Fibroblast of lung (primary cell): Measurements from ENCODE around the gene TUSC7. TPM values are rescaled to one million over a fixed set of nuclear protein-coding genes. Genes with fewer than 3 reads are reported as not detected.

Experiments
- DNase-seq, 2 donors: peaks; one replicate each; pipeline versions ENCODE4 v3.0.0 to v3.0.0-alpha.2; 2010; ENCODE audit warnings: low read depth in 2 of 2
- H2AFZ ChIP-seq: 2 replicates; pipeline ENCODE4 v1.5.1; 2012; ENCODE audit warnings: low read length, control low read depth, inconsistent platforms
- H3K27ac ChIP-seq: 2 replicates; pipeline ENCODE4 v1.5.1; 2011; ENCODE audit warnings: low read length, control low read depth; ENCODE audit not compliant: insufficient read depth
- H3K27me3 ChIP-seq: 2 replicates; pipeline ENCODE4 v1.5.1; 2011; ENCODE audit warnings: mild to moderate bottlenecking, low read length; ENCODE audit not compliant: control insufficient read depth, insufficient read depth
- H3K36me3 ChIP-seq: 2 replicates; pipeline ENCODE4 v1.5.1; 2011; ENCODE audit warnings: low read length; ENCODE audit not compliant: control insufficient read depth, insufficient read depth
- H3K4me1 ChIP-seq: 2 replicates; pipeline ENCODE4 v1.5.1; 2011; ENCODE audit warnings: low read length; ENCODE audit not compliant: control insufficient read depth, insufficient read depth; ENCODE audit errors: extremely low read depth
- H3K4me2 ChIP-seq: 2 replicates; pipeline ENCODE4 v1.5.1; 2011; ENCODE audit warnings: low read length, control low read depth; ENCODE audit not compliant: insufficient read depth; ENCODE audit errors: extremely low read depth
- H3K4me3 ChIP-seq, 4 experiments: fragments of 200-600 bp in 1 of 4; sonication (generic) in 1 of 4; replicated peaks in 1 of 4; 2 replicates each; pipeline ENCODE4 v1.5.1; 2011 to 2016; ENCODE audit warnings: low read length in 4 of 4, low read depth in 3 of 4, mild to moderate bottlenecking in 3 of 4, control low read depth in 2 of 4, inconsistent platforms in 1 of 4, mixed read lengths in 1 of 4; ENCODE audit not compliant: insufficient read depth in 1 of 4; ENCODE audit errors: control extremely low read depth in 1 of 4
- H3K79me2 ChIP-seq: 2 replicates; pipeline ENCODE4 v1.5.1; 2012; ENCODE audit warnings: mild to moderate bottlenecking, low read length, inconsistent platforms; ENCODE audit not compliant: control insufficient read depth, insufficient read depth
- H3K9ac ChIP-seq: 2 replicates; pipeline ENCODE4 v1.5.1; 2011; ENCODE audit warnings: mild to moderate bottlenecking, low read length, control low read depth; ENCODE audit not compliant: insufficient read depth
- H3K9me3 ChIP-seq: 2 replicates; pipeline ENCODE4 v1.5.1; 2012; ENCODE audit warnings: low read depth, low read length; ENCODE audit not compliant: control insufficient read depth, insufficient read depth
- H4K20me1 ChIP-seq: 2 replicates; pipeline ENCODE4 v1.5.1; 2011; ENCODE audit warnings: low read length; ENCODE audit not compliant: control insufficient read depth, insufficient read depth; ENCODE audit errors: extremely low read depth
- CTCF ChIP-seq, 2 donors: IDR thresholded peaks in 1 of 2; conservative IDR thresholded peaks in 1 of 2; 1 replicate in 1 of 2; 2 replicates in 1 of 2; pipeline ENCODE4 v1.5.1; 2011 to 2012; ENCODE audit warnings: low read length in 2 of 2, control low read depth in 1 of 2, inconsistent platforms in 1 of 2, low read depth in 1 of 2, mild to moderate bottlenecking in 1 of 2
- EZH2 ChIP-seq: IDR thresholded peaks from 2 replicates; pipeline ENCODE4 v1.5.1; 2012; ENCODE audit warnings: low read length, control low read depth, mild to moderate bottlenecking; ENCODE audit errors: missing control alignments
- polyA plus RNA-seq, 2 donors: library from polyadenylated mRNA; depleted of rRNA in 1 of 2; stranded (reverse) in 1 of 2; unstranded in 1 of 2; fragments of >200 nt; gene quantifications; 2 replicates each; pipeline ENCODE4 v1.2.1, GENCODE V29; 2011 to 2012; ENCODE audit warnings: missing spikeins in 1 of 2
- total RNA-seq: library from RNA; depleted of rRNA; stranded (reverse); fragments of >200 nt; gene quantifications from 2 replicates; pipeline ENCODE4 v1.2.1, GENCODE V29; 2014

TUSC7 gene
- total and polyA plus RNA-seq, 2 donors (not counting 1 experiment from before 2014, with no cell fraction given): not detected

- Histone ChIP-seq H3K9me3 (no peaks in the 10 kb centered on the region), H3K27ac (no peak overlapping the region), H3K9ac (no peak overlapping the region), H3K36me3 (no peaks in the 10 kb centered on the region), H3K4me3 (no peak overlapping the region), H3K4me2 (no peak overlapping the region), H2AFZ (no peak overlapping the region), H4K20me1 (no peaks in the 10 kb centered on the region), H3K79me2 (no peaks in the 10 kb centered on the region), H3K27me3 (no peaks in the 10 kb centered on the region), H3K4me1 (no peaks in the 10 kb centered on the region)
- TF ChIP-seq EZH2 (no peak), CTCF (conservative IDR thresholded peaks at IDR 0.05 in 1 of 2, IDR thresholded peaks at IDR 0.05 in 1 of 2; ENCODE audit: low read depth in 1 of 2, low read length in 2 of 2) (no peak)
- no peak for DNase-seq
Observed at GRCh38 chr3:116671151-116671550, 38.4 kb upstream of the TUSC7 start.

- Histone ChIP-seq H3K4me3 (no peak overlapping the region), H3K4me2 (no peak overlapping the region), H3K27ac (no peak overlapping the region), H4K20me1 (no peaks in the 10 kb centered on the region), H3K9me3 (no peaks in the 10 kb centered on the region), H3K36me3 (no peaks in the 10 kb centered on the region), H2AFZ (no peak overlapping the region), H3K4me1 (no peaks in the 10 kb centered on the region), H3K9ac (no peak overlapping the region), H3K27me3 (no peaks in the 10 kb centered on the region), H3K79me2 (no peaks in the 10 kb centered on the region)
- no peak for DNase-seq
- TF ChIP-seq CTCF (conservative IDR thresholded peaks at IDR 0.05 in 1 of 2, IDR thresholded peaks at IDR 0.05 in 1 of 2; ENCODE audit: low read depth in 1 of 2, low read length in 2 of 2) (no peak), EZH2 (no peak)
Observed at GRCh38 chr3:116678853-116679252, 30.7 kb upstream of the TUSC7 start.

- no peak overlapping the region for H2AFZ ChIP-seq
- H3K79me2 ChIP-seq: no peaks in the 10 kb centered on the region
- H4K20me1 ChIP-seq: no peaks in the 10 kb centered on the region
- H3K4me2 ChIP-seq: no peak overlapping the region
- no peak overlapping the region for H3K27ac ChIP-seq
- no peak overlapping the region for H3K4me3 ChIP-seq
- no peaks in the 10 kb centered on the region for H3K4me1 ChIP-seq
- H3K36me3 ChIP-seq: no peaks in the 10 kb centered on the region
- no peaks in the 10 kb centered on the region for H3K27me3 ChIP-seq
- H3K9me3 ChIP-seq: no peaks in the 10 kb centered on the region
- H3K9ac ChIP-seq: no peak overlapping the region
- TF ChIP-seq EZH2 (no peak), CTCF (conservative IDR thresholded peaks at IDR 0.05 in 1 of 2, IDR thresholded peaks at IDR 0.05 in 1 of 2; ENCODE audit: low read depth in 1 of 2, low read length in 2 of 2) (no peak)
- DNase-seq: no peak
Observed at GRCh38 chr3:116691041-116691440, 18.5 kb upstream of the TUSC7 start.
